ENCODE measurements around the gene USP5.
A peak's percentile ranks its signal among the peaks of the same experiment; 100 is the strongest.

USP5 gene

GRCh38 chr12:6852651-6853354, 853 bp downstream of the USP5 start:
- H3K27me3 ChIP-seq (ENCODE audit: control insufficient read depth, insufficient read depth, low read length), result no peaks in the 10 kb centered on the region
- H3K4me1 ChIP-seq (ENCODE audit: control insufficient read depth, insufficient read depth, low read length), result peaks cover 2% of the 10 kb centered on the region; the same call in 1 of the 2 replicates
- H3K27ac ChIP-seq (ENCODE audit: low read length), result no peak overlapping the region
- H3K9me3 ChIP-seq (ENCODE audit: control insufficient read depth, insufficient read depth, low read length), result no peaks in the 10 kb centered on the region
- DNase-seq (ENCODE audit: low read depth, low spot score), result no peak
- H3K36me3 ChIP-seq (ENCODE audit: control insufficient read depth, insufficient read depth, low read length), result peaks cover 24% of the 10 kb centered on the region; the same call in 1 of the 2 replicates
- H3K4me3 ChIP-seq (ENCODE audit: low read length), result peak overlapping the region; percentile 58; the same call in 1 of the 2 replicates
- no CpG with 5 or more reads among the region's 18 CpGs for WGBS (ENCODE audit: insufficient coverage, insufficient read length)

GRCh38 chr12:6853626-6854025, 1.7 kb downstream of the USP5 start:
- no peaks in the 10 kb centered on the region for H3K9me3 ChIP-seq (ENCODE audit: control insufficient read depth, insufficient read depth, low read length)
- no peak overlapping the region for H3K27ac ChIP-seq (ENCODE audit: low read length)
- peaks cover 27% of the 10 kb centered on the region; the same call in 1 of the 2 replicates for H3K36me3 ChIP-seq (ENCODE audit: control insufficient read depth, insufficient read depth, low read length)
- H3K4me3 ChIP-seq (ENCODE audit: low read length), result no peak overlapping the region
- H3K27me3 ChIP-seq (ENCODE audit: control insufficient read depth, insufficient read depth, low read length), result no peaks in the 10 kb centered on the region
- DNase-seq (ENCODE audit: low read depth, low spot score), result no peak
- peaks cover 2% of the 10 kb centered on the region; the same call in 1 of the 2 replicates for H3K4me1 ChIP-seq (ENCODE audit: control insufficient read depth, insufficient read depth, low read length)
- no CpG with 5 or more reads among the region's 1 CpG for WGBS (ENCODE audit: insufficient coverage, insufficient read length)

GRCh38 chr12:6854036-6854435, 2.1 kb downstream of the USP5 start:
- no peaks in the 10 kb centered on the region for H3K27me3 ChIP-seq (ENCODE audit: control insufficient read depth, insufficient read depth, low read length)
- no peak overlapping the region for H3K4me3 ChIP-seq (ENCODE audit: low read length)
- DNase-seq (ENCODE audit: low read depth, low spot score), result no peak
- H3K4me1 ChIP-seq (ENCODE audit: control insufficient read depth, insufficient read depth, low read length), result peaks cover 2% of the 10 kb centered on the region; the same call in 1 of the 2 replicates
- no peaks in the 10 kb centered on the region for H3K9me3 ChIP-seq (ENCODE audit: control insufficient read depth, insufficient read depth, low read length)
- WGBS (ENCODE audit: insufficient coverage, insufficient read length), result no CpG with 5 or more reads among the region's 6 CpGs
- peaks cover 28% of the 10 kb centered on the region; the same call in 1 of the 2 replicates for H3K36me3 ChIP-seq (ENCODE audit: control insufficient read depth, insufficient read depth, low read length)
- H3K27ac ChIP-seq (ENCODE audit: low read length), result no peak overlapping the region

GRCh38 chr12:6855322-6855721, 3.4 kb downstream of the USP5 start:
- no peak for DNase-seq (ENCODE audit: low read depth, low spot score)
- no peak overlapping the region for H3K27ac ChIP-seq (ENCODE audit: low read length)
- no CpG with 5 or more reads among the region's 14 CpGs for WGBS (ENCODE audit: insufficient coverage, insufficient read length)
- no peaks in the 10 kb centered on the region for H3K9me3 ChIP-seq (ENCODE audit: control insufficient read depth, insufficient read depth, low read length)
- H3K4me1 ChIP-seq (ENCODE audit: control insufficient read depth, insufficient read depth, low read length), result peaks cover 2% of the 10 kb centered on the region; the same call in 1 of the 2 replicates
- H3K27me3 ChIP-seq (ENCODE audit: control insufficient read depth, insufficient read depth, low read length), result no peaks in the 10 kb centered on the region
- peaks cover 28% of the 10 kb centered on the region; the same call in 1 of the 2 replicates for H3K36me3 ChIP-seq (ENCODE audit: control insufficient read depth, insufficient read depth, low read length)
- H3K4me3 ChIP-seq (ENCODE audit: low read length), result no peak overlapping the region

- WGBS (ENCODE audit: insufficient coverage, insufficient read length), result no CpG with 5 or more reads among the region's 2 CpGs
- Histone ChIP-seq H3K4me3 (ENCODE audit: low read length) (no peak overlapping the region), H3K36me3 (ENCODE audit: control insufficient read depth, insufficient read depth, low read length) (peaks cover 42% of the 10 kb centered on the region), H3K4me1 (ENCODE audit: control insufficient read depth, insufficient read depth, low read length) (no peaks in the 10 kb centered on the region), H3K27ac (ENCODE audit: low read length) (no peak overlapping the region), H3K27me3 (ENCODE audit: control insufficient read depth, insufficient read depth, low read length) (no peaks in the 10 kb centered on the region), H3K9me3 (ENCODE audit: control insufficient read depth, insufficient read depth, low read length) (no peaks in the 10 kb centered on the region)
- DNase-seq (ENCODE audit: low read depth, low spot score), result no peak
These were observed 6.8 kb downstream of the USP5 start for GRCh38 chr12:6858799-6859198.

GRCh38 chr12:6860116-6860515, 8.2 kb downstream of the USP5 start:
- Histone ChIP-seq H3K4me3 (ENCODE audit: low read length) (no peak overlapping the region), H3K4me1 (ENCODE audit: control insufficient read depth, insufficient read depth, low read length) (no peaks in the 10 kb centered on the region), H3K27me3 (ENCODE audit: control insufficient read depth, insufficient read depth, low read length) (no peaks in the 10 kb centered on the region), H3K9me3 (ENCODE audit: control insufficient read depth, insufficient read depth, low read length) (no peaks in the 10 kb centered on the region), H3K36me3 (ENCODE audit: control insufficient read depth, insufficient read depth, low read length) (peaks cover 52% of the 10 kb centered on the region), H3K27ac (ENCODE audit: low read length) (no peak overlapping the region)
- no CpG with 5 or more reads among the region's 9 CpGs for WGBS (ENCODE audit: insufficient coverage, insufficient read length)
- no peak for DNase-seq (ENCODE audit: low read depth, low spot score)

GRCh38 chr12:6860942-6861341, 9.0 kb downstream of the USP5 start:
- Histone ChIP-seq H3K9me3 (ENCODE audit: control insufficient read depth, insufficient read depth, low read length) (no peaks in the 10 kb centered on the region), H3K27me3 (ENCODE audit: control insufficient read depth, insufficient read depth, low read length) (no peaks in the 10 kb centered on the region), H3K27ac (ENCODE audit: low read length) (no peak overlapping the region), H3K4me3 (ENCODE audit: low read length) (no peak overlapping the region), H3K4me1 (ENCODE audit: control insufficient read depth, insufficient read depth, low read length) (peaks cover 1% of the 10 kb centered on the region), H3K36me3 (ENCODE audit: control insufficient read depth, insufficient read depth, low read length) (peaks cover 46% of the 10 kb centered on the region)
- WGBS (ENCODE audit: insufficient coverage, insufficient read length), result no CpG with 5 or more reads among the region's 7 CpGs
- no peak for DNase-seq (ENCODE audit: low read depth, low spot score)

GRCh38 chr12:6861391-6861790, 9.4 kb downstream of the USP5 start:
- Histone ChIP-seq H3K9me3 (ENCODE audit: control insufficient read depth, insufficient read depth, low read length) (no peaks in the 10 kb centered on the region), H3K36me3 (ENCODE audit: control insufficient read depth, insufficient read depth, low read length) (peaks cover 41% of the 10 kb centered on the region), H3K27me3 (ENCODE audit: control insufficient read depth, insufficient read depth, low read length) (no peaks in the 10 kb centered on the region), H3K4me3 (ENCODE audit: low read length) (no peak overlapping the region), H3K4me1 (ENCODE audit: control insufficient read depth, insufficient read depth, low read length) (peaks cover 3% of the 10 kb centered on the region), H3K27ac (ENCODE audit: low read length) (no peak overlapping the region)
- WGBS (ENCODE audit: insufficient coverage, insufficient read length), result no CpG with 5 or more reads among the region's 9 CpGs
- no peak for DNase-seq (ENCODE audit: low read depth, low spot score)

- H3K36me3 ChIP-seq (ENCODE audit: control insufficient read depth, insufficient read depth, low read length), result peaks cover 34% of the 10 kb centered on the region
These were observed 11.1 kb downstream of the USP5 start for GRCh38 chr12:6863033-6863432.

GRCh38 chr12:6863586-6864321, 11.8 kb downstream of the USP5 start:
- H3K4me3 ChIP-seq (ENCODE audit: low read length), result no peak overlapping the region
- peaks cover 29% of the 10 kb centered on the region for H3K36me3 ChIP-seq (ENCODE audit: control insufficient read depth, insufficient read depth, low read length)
- H3K27ac ChIP-seq (ENCODE audit: low read length), result no peak overlapping the region
- H3K9me3 ChIP-seq (ENCODE audit: control insufficient read depth, insufficient read depth, low read length), result no peaks in the 10 kb centered on the region
- H3K27me3 ChIP-seq (ENCODE audit: control insufficient read depth, insufficient read depth, low read length), result no peaks in the 10 kb centered on the region
- no CpG with 5 or more reads among the region's 16 CpGs for WGBS (ENCODE audit: insufficient coverage, insufficient read length)
- DNase-seq (ENCODE audit: low read depth, low spot score), result no peak
- H3K4me1 ChIP-seq (ENCODE audit: control insufficient read depth, insufficient read depth, low read length), result peaks cover 4% of the 10 kb centered on the region

More at GRCh38 chr12:6863033-6863432, 11.1 kb downstream of the USP5 start:
- no peaks in the 10 kb centered on the region for H3K27me3 ChIP-seq (ENCODE audit: control insufficient read depth, insufficient read depth, low read length)
- WGBS (ENCODE audit: insufficient coverage, insufficient read length), result no CpG with 5 or more reads among the region's 11 CpGs
- H3K9me3 ChIP-seq (ENCODE audit: control insufficient read depth, insufficient read depth, low read length), result no peaks in the 10 kb centered on the region
- DNase-seq (ENCODE audit: low read depth, low spot score), result no peak
- H3K27ac ChIP-seq (ENCODE audit: low read length), result no peak overlapping the region
- H3K4me3 ChIP-seq (ENCODE audit: low read length), result no peak overlapping the region
- peaks cover 4% of the 10 kb centered on the region for H3K4me1 ChIP-seq (ENCODE audit: control insufficient read depth, insufficient read depth, low read length)
